ENCODE data around the gene CHD9. TPM values are rescaled to one million over a fixed set of nuclear protein-coding genes. Genes with fewer than 3 reads are reported as not detected.

Gene CHD9
- total and polyA plus RNA-seq, 9 of the 15 experiments (the other 6 are each of a cell fraction or from before 2014, with no cell fraction given): 29.0 to 69.3 (median 40.6) TPM

- no TSS peak for BruUV-seq (replicated peaks)
- H2AFZ ChIP-seq (ENCODE audit: low read depth, low read length): no peak overlapping the region
- intact Hi-C loops (cut with micrococcal nuclease): no loop called here
- ChIA-PET CTCF (ENCODE audit: low intra/inter-chr PET ratio) (no interaction called here), POLR2A (no interaction called here)
- DNase-seq (ENCODE audit: extremely low read depth in 1 of 4, low spot score in 3 of 4) (no peak), ATAC-seq (no peak), FAIRE-seq (no peak)
- in situ Hi-C loops (cut with MboI): no loop called here
- no peak overlapping the region for H3K4me2 ChIP-seq (ENCODE audit: insufficient read depth, low read length)
- H3K9me3 ChIP-seq (replicated peaks; ENCODE audit: control insufficient read depth, insufficient read depth, low read depth, low read length): peaks cover 5% of the 10 kb centered on the region
- TF ChIP-seq JUNB (CRISPR knock-in tag; conservative IDR thresholded peaks at IDR 0.05): no peak
- TF ChIP-seq SNRNP70 (optimal IDR thresholded peaks at IDR 0.05; ENCODE audit: low read depth, low read length): no peak
- no peak for TF ChIP-seq SETDB1 (IDR thresholded peaks at IDR 0.05; ENCODE audit: low read length)
- TF ChIP-seq THAP7 (CRISPR knock-in tag; IDR thresholded peaks at IDR 0.05): no peak
- TF ChIP-seq E2F6 (IDR thresholded peaks at IDR 0.05; ENCODE audit: borderline replicate concordance in 1 of 2, extremely low read depth in 1 of 2, insufficient read depth in 1 of 2, insufficient read length in 1 of 2, low read depth in 1 of 2, low read length in 1 of 2, poor library complexity in 1 of 2, severe bottlenecking in 1 of 2): no peak
- no peak for TF ChIP-seq SRSF7 (optimal IDR thresholded peaks at IDR 0.05; ENCODE audit: low read depth, low read length)
- no peak for TF ChIP-seq ZNF639 (CRISPR knock-in tag; conservative IDR thresholded peaks at IDR 0.05 in 1 of 2, IDR thresholded peaks at IDR 0.05 in 1 of 2)
- no peak for TF ChIP-seq IRF1 (CRISPR knock-in tag; IDR thresholded peaks at IDR 0.05; ENCODE audit: borderline replicate concordance)
- TF ChIP-seq STAG1 (CRISPR knock-in tag; IDR thresholded peaks at IDR 0.05; ENCODE audit: borderline replicate concordance): no peak
- TF ChIP-seq FOSL1 (tag; conservative IDR thresholded peaks at IDR 0.05): no peak
- TF ChIP-seq EZH2 (IDR thresholded peaks at IDR 0.05; ENCODE audit: borderline replicate concordance, low read depth, low read length): no peak
- TF ChIP-seq ETS1 (conservative IDR thresholded peaks at IDR 0.05; ENCODE audit: control insufficient read depth, low read depth, low read length): no peak
- no peak for TF ChIP-seq FOXJ3 (CRISPR knock-in tag; IDR thresholded peaks at IDR 0.05)
- no peak for TF ChIP-seq ZNF277 (CRISPR knock-in tag; IDR thresholded peaks at IDR 0.05; ENCODE audit: borderline replicate concordance)
- H4K20me1 ChIP-seq (replicated peaks; ENCODE audit: control insufficient read depth, insufficient read depth, low read length): no peaks in the 10 kb centered on the region
- H3K79me2 ChIP-seq (ENCODE audit: control insufficient read depth, insufficient read depth, low read length): peaks cover 17% of the 10 kb centered on the region; the same call in 2 of the 3 replicates
- H3K9me1 ChIP-seq (ENCODE audit: control insufficient read depth, insufficient read depth, low read length): no peaks in the 10 kb centered on the region
- no peaks in the 10 kb centered on the region for H3K4me1 ChIP-seq (replicated peaks in 1 of 2; ENCODE audit: control insufficient read depth in 2 of 2, insufficient read depth in 2 of 2, low read length in 2 of 2)
- H3K4me3 ChIP-seq: no peak overlapping the region
- no peak overlapping the region for H3K27ac ChIP-seq (ENCODE audit: extremely low read depth, low read depth, low read length)
- no peaks in the 10 kb centered on the region for H3K27me3 ChIP-seq (ENCODE audit: control insufficient read depth in 2 of 2, insufficient read depth in 2 of 2, low read length in 2 of 2)
- 80% methylated on average over 4 of the region's 4 CpGs for WGBS (ENCODE audit: insufficient coverage, low coverage, missing lambda C conversion rate)
- H3K9ac ChIP-seq (ENCODE audit: insufficient read depth in 1 of 2, low read depth in 2 of 2, low read length in 2 of 2): no peak overlapping the region
- H3K36me3 ChIP-seq (ENCODE audit: control insufficient read depth, insufficient read depth, low read length): peaks cover 11% of the 10 kb centered on the region; the same call in 1 of the 3 replicates
Measured at GRCh38 chr16:53183442-53183841, 128.7 kb downstream of the CHD9 start.
